K562 (cell line): Measurements from ENCODE around the gene TRIM25. TPM values are rescaled to one million over a fixed set of nuclear protein-coding genes. Genes with fewer than 3 reads are reported as not detected.
A peak's percentile ranks its signal among the peaks of the same experiment; 100 is the strongest.

Source experiments
- ASH1L ChIP-seq: fragments of 450-650 bp; IDR thresholded peaks from 2 replicates; pipeline ENCODE4 v1.6.1; 2018; ENCODE audit warnings: borderline replicate concordance, mild to moderate bottlenecking, low read depth; ENCODE audit not compliant: partially characterized antibody
- BHLHE40 ChIP-seq: IDR thresholded peaks from 2 replicates; pipeline ENCODE4 v1.6.1; 2011; ENCODE audit warnings: low read length, improper control_type of control experiment
- CCNT2 ChIP-seq: IDR thresholded peaks from 2 replicates; pipeline ENCODE4 v1.6.1; 2011; ENCODE audit warnings: borderline replicate concordance, low read depth, mild to moderate bottlenecking, moderate library complexity, mixed read lengths, low read length; ENCODE audit not compliant: insufficient read length; ENCODE audit errors: extremely low read depth
- FOXJ2 ChIP-seq: fragments of 200-800 bp; sonication (Bioruptor generic); IDR thresholded peaks from 2 replicates; pipeline ENCODE4 v1.6.1; 2016; ENCODE audit warnings: missing genetic modification characterization, missing compliant biosample characterization
- HIVEP1 ChIP-seq: fragments of 250-450 bp; sonication (Bioruptor Pico); IDR thresholded peaks from 2 replicates; pipeline ENCODE4 v1.4.0; 2020; ENCODE audit warnings: mild to moderate bottlenecking
- HNRNPH1 ChIP-seq: fragments of 200-400 bp; formaldehyde crosslinking; optimal IDR thresholded peaks from 2 replicates; pipeline ENCODE3; 2017; ENCODE audit warnings: low read depth, mild to moderate bottlenecking, low read length, moderate library complexity
- NFIC ChIP-seq: fragments of 450-650 bp; IDR thresholded peaks from 2 replicates; pipeline ENCODE4 v1.6.1; 2017; ENCODE audit warnings: mild to moderate bottlenecking, inconsistent platforms
- RBBP5 ChIP-seq: fragments of 200-600 bp; sonication (generic); IDR thresholded peaks from 2 replicates; pipeline ENCODE4 v1.6.1; 2012; ENCODE audit warnings: borderline replicate concordance, mild to moderate bottlenecking, low read length, control low read depth, inconsistent platforms; ENCODE audit not compliant: insufficient read depth, poor library complexity, severe bottlenecking
- SMAD4 ChIP-seq: fragments of 250-450 bp; sonication (Bioruptor Pico); conservative IDR thresholded peaks from 2 replicates; pipeline ENCODE4 v1.8.0; 2021; ENCODE audit warnings: inconsistent platforms, mild to moderate bottlenecking, moderate library complexity
- SUPT5H ChIP-seq: fragments of 450-650 bp; IDR thresholded peaks from 2 replicates; pipeline ENCODE4 v1.6.1; 2016
- YY1 ChIP-seq, 3 experiments: IDR thresholded peaks; 2 replicates each; pipeline ENCODE4 v1.6.1; 2011; ENCODE audit warnings: low read length in 2 of 3, mild to moderate bottlenecking in 2 of 3, moderate library complexity in 2 of 3, borderline replicate concordance in 1 of 3, control low read depth in 1 of 3, low read depth in 1 of 3; ENCODE audit not compliant: insufficient read depth in 3 of 3, insufficient replicate concordance in 2 of 3, control insufficient read depth in 1 of 3, insufficient read length in 1 of 3; ENCODE audit errors: extremely low read depth in 1 of 3
- ZBTB7A ChIP-seq: IDR thresholded peaks from 2 replicates; pipeline ENCODE4 v1.6.1; 2011; ENCODE audit warnings: low read depth, mild to moderate bottlenecking, low read length, moderate library complexity, borderline replicate concordance; ENCODE audit not compliant: control insufficient read depth
- ZNF263 ChIP-seq: sonication (generic); formaldehyde crosslinking; IDR thresholded peaks from 2 replicates; pipeline ENCODE4 v1.8.0; 2022; ENCODE audit warnings: mild to moderate bottlenecking, missing genetic modification reagents, borderline replicate concordance
- ZNF274 ChIP-seq: IDR thresholded peaks from 2 replicates; pipeline ENCODE4 v1.6.1; 2011; ENCODE audit warnings: low read depth, mild to moderate bottlenecking, low read length, moderate library complexity, borderline replicate concordance
- ZNF507 ChIP-seq: conservative IDR thresholded peaks from 2 replicates; pipeline ENCODE4 v1.6.1; 2017; ENCODE audit warnings: missing genetic modification characterization, missing compliant biosample characterization
- ZNF717 ChIP-seq: fragments of 250-450 bp; sonication (Bioruptor Pico); IDR thresholded peaks from 2 replicates; pipeline ENCODE4 v1.5.0; 2021
- polyA plus RNA-seq, 8 experiments: library from polyadenylated mRNA; depleted of rRNA in 4 of 8; stranded (reverse) in 5 of 8; unstranded in 3 of 8; fragments of >200 nt; fragmentation: Nextera tagmentation in 2 of 8; fragmentation: Illumina TruSeq in 1 of 8; extraction: Ambion mirVana in 2 of 8; extraction: Trizol in 1 of 8; gene quantifications; 2 replicates each; pipeline versions ENCODE4 v1.2.1 to v1.2.3, GENCODE V29; 2011 to 2014; ENCODE audit warnings: inconsistent platforms in 1 of 8, missing spikeins in 1 of 8
- total RNA-seq, 7 experiments: library from RNA; depleted of rRNA in 6 of 7; stranded (reverse); fragments of >200 nt in 6 of 7; fragmentation: Illumina TruSeq in 2 of 7; extraction: Trizol in 2 of 7; gene quantifications; 2 replicates each; pipeline versions ENCODE4 v1.2.1 to v1.2.3, GENCODE V29; 2011 to 2021; ENCODE audit warnings: low replicate concordance in 1 of 7
- TF ChIP-seq, protein P1 (sequence below): sonication (generic); formaldehyde crosslinking; IDR thresholded peaks from 2 replicates; pipeline ENCODE4 v1.8.1; 2023; ENCODE audit warnings: mild to moderate bottlenecking, missing genetic modification reagents
- TF ChIP-seq, protein P2 (sequence below): fragments of 450-650 bp; IDR thresholded peaks from 2 replicates; pipeline ENCODE4 v1.6.1; 2016
- TF ChIP-seq, protein P3 (sequence below): fragments of 250-450 bp; sonication (Bioruptor Pico); IDR thresholded peaks from 2 replicates; pipeline ENCODE4 v1.8.0; 2022; ENCODE audit warnings: moderate library complexity, mild to moderate bottlenecking, inconsistent platforms
- TF ChIP-seq, protein P4 (sequence below), 2 experiments: IDR thresholded peaks; 2 replicates each; pipeline ENCODE4 v1.6.1; 2011; ENCODE audit warnings: borderline replicate concordance in 1 of 2, control low read depth in 1 of 2, low read depth in 1 of 2, low read length in 1 of 2, mild to moderate bottlenecking in 1 of 2, mixed read lengths in 1 of 2, moderate library complexity in 1 of 2; ENCODE audit not compliant: insufficient read depth in 1 of 2, insufficient read length in 1 of 2, poor library complexity in 1 of 2, severe bottlenecking in 1 of 2; ENCODE audit errors: extremely low read depth in 1 of 2

Gene TRIM25
- total and polyA plus RNA-seq, 9 of the 15 experiments (the other 6 are each of a cell fraction or from before 2014, with no cell fraction given) = 5.9 to 49.5 (median 24.5) TPM

DNA sequence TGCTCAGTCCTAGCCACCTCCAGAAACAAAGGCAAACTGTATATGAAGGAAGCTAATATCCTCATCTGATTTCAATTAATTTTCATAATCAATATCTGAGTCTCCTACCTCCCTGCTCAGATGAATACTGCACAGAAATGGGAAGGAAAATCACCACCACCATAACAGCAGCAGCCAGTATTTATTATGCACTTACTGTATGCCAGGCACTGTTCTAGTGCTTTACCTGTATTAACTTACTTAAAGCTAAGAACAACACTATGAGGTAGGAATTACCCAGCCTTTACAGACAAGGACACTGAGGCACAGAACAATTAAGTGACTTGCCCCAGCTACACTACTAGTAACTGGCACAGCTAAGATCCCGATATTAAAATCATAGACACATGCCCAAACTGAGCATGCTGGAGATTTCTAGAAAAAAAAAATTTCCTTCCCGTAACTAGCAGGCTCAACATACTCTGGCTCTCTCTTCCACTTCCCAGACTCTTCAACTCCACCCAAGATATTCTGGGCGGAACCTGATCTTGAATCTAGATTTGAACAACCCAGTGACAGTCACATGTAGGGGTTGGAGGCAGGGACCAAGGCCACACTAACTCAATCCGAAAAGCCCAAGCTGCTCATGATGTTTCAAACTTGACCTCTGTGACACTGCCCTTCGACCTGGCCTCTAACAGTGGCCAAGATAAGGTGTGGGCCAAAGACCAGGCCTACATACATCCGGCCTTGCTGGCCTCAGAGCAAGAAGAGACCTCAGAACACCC is 3.9 kb downstream of the TRIM25 start (continued):
- TF ChIP-seq, protein P1, sequence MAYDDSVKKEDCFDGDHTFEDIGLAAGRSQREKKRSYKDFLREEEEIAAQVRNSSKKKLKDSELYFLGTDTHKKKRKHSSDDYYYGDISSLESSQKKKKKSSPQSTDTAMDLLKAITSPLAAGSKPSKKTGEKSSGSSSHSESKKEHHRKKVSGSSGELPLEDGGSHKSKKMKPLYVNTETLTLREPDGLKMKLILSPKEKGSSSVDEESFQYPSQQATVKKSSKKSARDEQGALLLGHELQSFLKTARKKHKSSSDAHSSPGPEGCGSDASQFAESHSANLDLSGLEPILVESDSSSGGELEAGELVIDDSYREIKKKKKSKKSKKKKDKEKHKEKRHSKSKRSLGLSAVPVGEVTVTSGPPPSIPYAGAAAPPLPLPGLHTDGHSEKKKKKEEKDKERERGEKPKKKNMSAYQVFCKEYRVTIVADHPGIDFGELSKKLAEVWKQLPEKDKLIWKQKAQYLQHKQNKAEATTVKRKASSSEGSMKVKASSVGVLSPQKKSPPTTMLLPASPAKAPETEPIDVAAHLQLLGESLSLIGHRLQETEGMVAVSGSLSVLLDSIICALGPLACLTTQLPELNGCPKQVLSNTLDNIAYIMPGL (CRISPR knock-in tag) = no peak
- TF ChIP-seq SUPT5H (no peak), HIVEP1 (CRISPR knock-in tag) (no peak), ASH1L (no peak), ZBTB7A (no peak), CCNT2 (no peak), HNRNPH1 (no peak), ZNF717 (no peak), RBBP5 (peak; percentile 39), SMAD4 (CRISPR knock-in tag) (peak; percentile 83), ZNF274 (no peak), NFIC (peak; percentile 34; the same call in 1 of the 2 replicates), ZNF263 (no peak), YY1 (IDR thresholded peaks at IDR 0.05; ENCODE audit: borderline replicate concordance in 1 of 3, control insufficient read depth in 1 of 3, extremely low read depth in 1 of 3, insufficient read depth in 3 of 3, insufficient read length in 1 of 3, insufficient replicate concordance in 2 of 3, low read depth in 1 of 3, low read length in 2 of 3) (no peak), BHLHE40 (peak; percentile 66), FOXJ2 (no peak), ZNF507 (tag) (no peak)
- TF ChIP-seq, protein P2, sequence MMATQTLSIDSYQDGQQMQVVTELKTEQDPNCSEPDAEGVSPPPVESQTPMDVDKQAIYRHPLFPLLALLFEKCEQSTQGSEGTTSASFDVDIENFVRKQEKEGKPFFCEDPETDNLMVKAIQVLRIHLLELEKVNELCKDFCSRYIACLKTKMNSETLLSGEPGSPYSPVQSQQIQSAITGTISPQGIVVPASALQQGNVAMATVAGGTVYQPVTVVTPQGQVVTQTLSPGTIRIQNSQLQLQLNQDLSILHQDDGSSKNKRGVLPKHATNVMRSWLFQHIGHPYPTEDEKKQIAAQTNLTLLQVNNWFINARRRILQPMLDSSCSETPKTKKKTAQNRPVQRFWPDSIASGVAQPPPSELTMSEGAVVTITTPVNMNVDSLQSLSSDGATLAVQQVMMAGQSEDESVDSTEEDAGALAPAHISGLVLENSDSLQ = peak; percentile 77
- TF ChIP-seq, protein P3, sequence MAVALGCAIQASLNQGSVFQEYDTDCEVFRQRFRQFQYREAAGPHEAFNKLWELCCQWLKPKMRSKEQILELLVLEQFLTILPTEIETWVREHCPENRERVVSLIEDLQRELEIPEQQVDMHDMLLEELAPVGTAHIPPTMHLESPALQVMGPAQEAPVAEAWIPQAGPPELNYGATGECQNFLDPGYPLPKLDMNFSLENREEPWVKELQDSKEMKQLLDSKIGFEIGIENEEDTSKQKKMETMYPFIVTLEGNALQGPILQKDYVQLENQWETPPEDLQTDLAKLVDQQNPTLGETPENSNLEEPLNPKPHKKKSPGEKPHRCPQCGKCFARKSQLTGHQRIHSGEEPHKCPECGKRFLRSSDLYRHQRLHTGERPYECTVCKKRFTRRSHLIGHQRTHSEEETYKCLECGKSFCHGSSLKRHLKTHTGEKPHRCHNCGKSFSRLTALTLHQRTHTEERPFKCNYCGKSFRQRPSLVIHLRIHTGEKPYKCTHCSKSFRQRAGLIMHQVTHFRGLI (CRISPR knock-in tag) = peak; percentile 72; the same call in 1 of the 2 replicates
- TF ChIP-seq, protein P4, sequence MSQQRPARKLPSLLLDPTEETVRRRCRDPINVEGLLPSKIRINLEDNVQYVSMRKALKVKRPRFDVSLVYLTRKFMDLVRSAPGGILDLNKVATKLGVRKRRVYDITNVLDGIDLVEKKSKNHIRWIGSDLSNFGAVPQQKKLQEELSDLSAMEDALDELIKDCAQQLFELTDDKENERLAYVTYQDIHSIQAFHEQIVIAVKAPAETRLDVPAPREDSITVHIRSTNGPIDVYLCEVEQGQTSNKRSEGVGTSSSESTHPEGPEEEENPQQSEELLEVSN (IDR thresholded peaks at IDR 0.05; ENCODE audit: borderline replicate concordance in 1 of 2, extremely low read depth in 1 of 2, insufficient read depth in 1 of 2, insufficient read length in 1 of 2, low read depth in 1 of 2, low read length in 1 of 2, poor library complexity in 1 of 2, severe bottlenecking in 1 of 2) = peak in 1 of 2 experiments; percentile 39
